ENCODE data around the gene CLCN7.
"Not testable (repeated sequence)": the region's sequence is repeated elsewhere in the genome, so short reads cannot be mapped to it uniquely, and the experiment has no call there.

Gene CLCN7

GRCh38 chr16:1444730-1445517 is 29.9 kb downstream of the CLCN7 start:
- DNase-seq = no peak

GRCh38 chr16:1443980-1444729 is 30.7 kb downstream of the CLCN7 start, which contains the start of gene CCDC154:
CCDC154 (minus strand) TSS chr16:1444556; CDS start chr16:1444322, 234 bp downstream.
- DNase-seq = no peak

GRCh38 chr16:1443403-1443973 is 31.3 kb downstream of the CLCN7 start:
- no peak for DNase-seq

- no peak for DNase-seq
Measured at GRCh38 chr16:1442697-1443096, 32.1 kb downstream of the CLCN7 start.

- no peak for DNase-seq
Measured at GRCh38 chr16:1441391-1441829, 33.4 kb downstream of the CLCN7 start.

- not testable (repeated sequence) for DNase-seq
Measured at GRCh38 chr16:1439699-1440074, 35.1 kb downstream of the CLCN7 start.

GRCh38 chr16:1439058-1439698 is 35.6 kb downstream of the CLCN7 start:
- DNase-seq = no peak

- DNase-seq = no peak
Measured at GRCh38 chr16:1438229-1439057, 36.4 kb downstream of the CLCN7 start.

- no peak for DNase-seq
Measured at GRCh38 chr16:1437606-1438005, 37.2 kb downstream of the CLCN7 start.

- no peak for DNase-seq
Measured at GRCh38 chr16:1436731-1437355, 38.0 kb downstream of the CLCN7 start.

- DNase-seq = no peak
Measured at GRCh38 chr16:1435921-1436697, 38.7 kb downstream of the CLCN7 start.

GRCh38 chr16:1434644-1435592 is 39.9 kb downstream of the CLCN7 start:
- no peak for DNase-seq

- no peak for DNase-seq
Measured at GRCh38 chr16:1433756-1434155, 41.1 kb downstream of the CLCN7 start.

- no peak for DNase-seq
Measured at GRCh38 chr16:1433263-1433560, 41.6 kb downstream of the CLCN7 start.

GRCh38 chr16:1432388-1433262 is 42.2 kb downstream of the CLCN7 start:
- no peak for DNase-seq

GRCh38 chr16:1431497-1432270 is 43.1 kb downstream of the CLCN7 start:
- DNase-seq = no peak

GRCh38 chr16:1430759-1431496 is 43.9 kb downstream of the CLCN7 start, which contains the start of gene PERCC1:
PERCC1 (plus strand) TSS chr16:1431078; CDS start chr16:1432594, 1,516 bp downstream.
- no peak for DNase-seq
